HepG2 (cell line): Measurements from ENCODE around the gene RNPEPL1. TPM values are rescaled to one million over a fixed set of nuclear protein-coding genes. Genes with fewer than 3 reads are reported as not detected.

Experiments
- ATF7 ChIP-seq, 2 experiments: fragments of 450-650 bp in 1 of 2; sonication (generic) in 1 of 2; formaldehyde crosslinking in 1 of 2; IDR thresholded peaks; 2 replicates each; pipeline versions ENCODE4 v1.4.0 to v1.6.1; 2016 to 2020; ENCODE audit warnings: antibody characterized with exemption in 1 of 2, mild to moderate bottlenecking in 1 of 2, missing genetic modification reagents in 1 of 2
- BHLHE40 ChIP-seq: IDR thresholded peaks from 2 replicates; pipeline ENCODE4 v1.6.1; 2011; ENCODE audit warnings: low read length, improper control_type of control experiment
- EZH2 ChIP-seq: conservative IDR thresholded peaks from 2 replicates; pipeline ENCODE4 v1.6.1; 2012; ENCODE audit warnings: mild to moderate bottlenecking, low read depth, low read length, moderate library complexity
- GABPB1 ChIP-seq: IDR thresholded peaks from 2 replicates; pipeline ENCODE4 v1.6.1; 2016; ENCODE audit warnings: mild to moderate bottlenecking, missing genetic modification reagents, moderate library complexity, missing compliant biosample characterization
- GATAD1 ChIP-seq: IDR thresholded peaks from 2 replicates; pipeline ENCODE4 v1.6.1; 2016; ENCODE audit warnings: missing genetic modification reagents, missing compliant biosample characterization
- GPBP1L1 ChIP-seq: sonication (generic); formaldehyde crosslinking; IDR thresholded peaks from 2 replicates; pipeline ENCODE4 v1.5.0; 2020; ENCODE audit warnings: mild to moderate bottlenecking, missing genetic modification reagents
- JUNB ChIP-seq: sonication (generic); formaldehyde crosslinking; IDR thresholded peaks from 2 replicates; pipeline ENCODE4 v1.8.0; 2022; ENCODE audit warnings: missing genetic modification reagents, mild to moderate bottlenecking, borderline replicate concordance
- KMT2A ChIP-seq: sonication (generic); formaldehyde crosslinking; IDR thresholded peaks from 2 replicates; pipeline ENCODE4 v1.4.0; 2020; ENCODE audit warnings: missing genetic modification reagents
- PAWR ChIP-seq: sonication (generic); formaldehyde crosslinking; IDR thresholded peaks from 2 replicates; pipeline ENCODE4 v1.4.0; 2020; ENCODE audit warnings: missing genetic modification reagents, mild to moderate bottlenecking, borderline replicate concordance
- ZC3H13 ChIP-seq: sonication (generic); formaldehyde crosslinking; IDR thresholded peaks from 2 replicates; pipeline ENCODE4 v1.8.1; 2023; ENCODE audit warnings: mild to moderate bottlenecking, missing genetic modification reagents, moderate library complexity
- ZKSCAN8 ChIP-seq: IDR thresholded peaks from 2 replicates; pipeline ENCODE4 v1.6.1; 2016; ENCODE audit warnings: borderline replicate concordance, missing genetic modification reagents, missing compliant biosample characterization
- ZNF383 ChIP-seq: sonication (generic); formaldehyde crosslinking; IDR thresholded peaks from 2 replicates; pipeline ENCODE4 v1.4.0; 2020; ENCODE audit warnings: missing genetic modification reagents, mild to moderate bottlenecking, borderline replicate concordance
- ZNF556 ChIP-seq: sonication (generic); formaldehyde crosslinking; IDR thresholded peaks from 2 replicates; pipeline ENCODE4 v1.4.0; 2020; ENCODE audit warnings: mild to moderate bottlenecking, missing genetic modification reagents, borderline replicate concordance
- polyA plus RNA-seq, 8 experiments: library from polyadenylated mRNA; depleted of rRNA in 3 of 8; stranded (reverse) in 7 of 8; unstranded in 1 of 8; fragments of >200 nt; fragmentation: Illumina TruSeq in 4 of 8; extraction: Trizol in 4 of 8; gene quantifications; 2 replicates each; pipeline versions ENCODE4 v1.2.1 to v1.2.3, GENCODE V29; 2011 to 2016; ENCODE audit warnings: low read depth in 4 of 8, missing spikeins in 1 of 8, mixed read lengths in 1 of 8; ENCODE audit not compliant: insufficient read depth in 1 of 8
- total RNA-seq, 5 experiments: library from RNA; depleted of rRNA; stranded (reverse); fragments of >200 nt; fragmentation: Illumina TruSeq; extraction: Trizol; gene quantifications; 2 replicates each; pipeline ENCODE4 v1.2.3, GENCODE V29; 2016; ENCODE audit warnings: low read depth in 1 of 5
- TF ChIP-seq, protein P1 (sequence below): sonication (generic); formaldehyde crosslinking; conservative IDR thresholded peaks from 2 replicates; pipeline ENCODE4 v1.8.0; 2022; ENCODE audit warnings: mild to moderate bottlenecking, moderate library complexity, missing genetic modification reagents
- TF ChIP-seq, protein P2 (sequence below): IDR thresholded peaks from 2 replicates; pipeline ENCODE4 v1.6.1; 2018; ENCODE audit warnings: missing genetic modification reagents
- TF ChIP-seq, protein P3 (sequence below): sonication (generic); formaldehyde crosslinking; IDR thresholded peaks from 2 replicates; pipeline ENCODE4 v1.5.0; 2020; ENCODE audit warnings: mild to moderate bottlenecking, missing genetic modification reagents, borderline replicate concordance

RNPEPL1 gene
- total and polyA plus RNA-seq, 2 of the 13 experiments (the other 11 are each of a cell fraction or from before 2014, with no cell fraction given): 13.0 to 18.0 TPM

DNA sequence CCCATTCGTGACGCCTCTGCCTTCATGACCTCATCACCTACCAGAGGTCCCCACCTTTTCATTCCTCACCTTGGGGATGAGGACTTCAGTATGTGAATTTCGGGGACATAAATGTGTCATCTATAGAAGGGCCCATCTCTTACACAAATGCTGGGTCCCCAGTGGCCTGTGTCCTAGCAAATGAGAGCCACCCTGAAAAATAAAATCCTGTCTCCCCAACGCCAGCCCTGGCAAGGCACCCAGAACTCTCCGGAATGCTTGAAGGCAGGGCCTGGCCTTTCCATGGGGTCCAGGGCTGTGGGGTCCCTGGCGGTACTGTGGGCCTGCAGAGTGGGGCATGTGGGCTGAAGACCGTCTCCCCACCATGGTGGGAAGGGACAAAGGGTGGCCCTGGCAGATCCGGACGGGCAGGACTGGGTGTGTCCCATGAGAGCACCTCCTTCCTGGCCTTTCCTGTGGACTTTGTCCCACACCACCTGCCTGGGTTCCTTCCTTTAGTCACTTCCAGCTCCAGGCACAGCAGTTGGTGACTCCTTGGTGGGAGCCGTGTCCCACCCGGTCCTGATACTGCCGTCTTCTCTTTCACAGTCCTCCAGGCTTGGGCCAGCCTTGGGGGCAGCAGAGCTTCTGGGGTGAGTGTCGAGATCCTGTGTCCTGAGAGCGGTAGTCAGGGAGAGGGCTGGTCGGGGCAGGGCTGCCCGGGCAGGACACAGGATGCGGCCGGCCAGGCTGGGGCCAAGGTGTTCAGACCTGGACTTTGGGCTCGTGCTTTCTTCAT, 36.8 kb downstream of the RNPEPL1 start (continued):
- TF ChIP-seq GPBP1L1 (CRISPR knock-in tag) (no peak), PAWR (CRISPR knock-in tag) (0 out of 2 replicates have a peak, but pooled peaks have one; percentile 25), GABPB1 (CRISPR knock-in tag) (peak; percentile 78), ZNF383 (CRISPR knock-in tag) (peak; percentile 83; the same call in 1 of the 2 replicates), JUNB (CRISPR knock-in tag) (no peak), ZC3H13 (CRISPR knock-in tag) (peak; percentile 83; the same call in 1 of the 2 replicates), KMT2A (peak; percentile 60; the same call in 1 of the 2 replicates), EZH2 (no peak), ATF7 (IDR thresholded peaks at IDR 0.05) (no peak; the same call in 1 of the 2 replicates), ATF7 (CRISPR knock-in tag; IDR thresholded peaks at IDR 0.05) (0 out of 2 replicates have a peak, but pooled peaks have one; percentile 53), BHLHE40 (no peak), ZNF556 (CRISPR knock-in tag) (0 out of 2 replicates have a peak, but pooled peaks have one; percentile 83), ZKSCAN8 (CRISPR knock-in tag) (peak; percentile 64; the same call in 1 of the 2 replicates), GATAD1 (CRISPR knock-in tag) (peak; percentile 51; the same call in 1 of the 2 replicates)
- TF ChIP-seq, protein P1, sequence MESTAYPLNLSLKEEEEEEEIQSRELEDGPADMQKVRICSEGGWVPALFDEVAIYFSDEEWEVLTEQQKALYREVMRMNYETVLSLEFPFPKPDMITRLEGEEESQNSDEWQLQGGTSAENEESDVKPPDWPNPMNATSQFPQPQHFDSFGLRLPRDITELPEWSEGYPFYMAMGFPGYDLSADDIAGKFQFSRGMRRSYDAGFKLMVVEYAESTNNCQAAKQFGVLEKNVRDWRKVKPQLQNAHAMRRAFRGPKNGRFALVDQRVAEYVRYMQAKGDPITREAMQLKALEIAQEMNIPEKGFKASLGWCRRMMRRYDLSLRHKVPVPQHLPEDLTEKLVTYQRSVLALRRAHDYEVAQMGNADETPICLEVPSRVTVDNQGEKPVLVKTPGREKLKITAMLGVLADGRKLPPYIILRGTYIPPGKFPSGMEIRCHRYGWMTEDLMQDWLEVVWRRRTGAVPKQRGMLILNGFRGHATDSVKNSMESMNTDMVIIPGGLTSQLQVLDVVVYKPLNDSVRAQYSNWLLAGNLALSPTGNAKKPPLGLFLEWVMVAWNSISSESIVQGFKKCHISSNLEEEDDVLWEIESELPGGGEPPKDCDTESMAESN: peak; percentile 71; the same call in 1 of the 2 replicates
- TF ChIP-seq, protein P2, sequence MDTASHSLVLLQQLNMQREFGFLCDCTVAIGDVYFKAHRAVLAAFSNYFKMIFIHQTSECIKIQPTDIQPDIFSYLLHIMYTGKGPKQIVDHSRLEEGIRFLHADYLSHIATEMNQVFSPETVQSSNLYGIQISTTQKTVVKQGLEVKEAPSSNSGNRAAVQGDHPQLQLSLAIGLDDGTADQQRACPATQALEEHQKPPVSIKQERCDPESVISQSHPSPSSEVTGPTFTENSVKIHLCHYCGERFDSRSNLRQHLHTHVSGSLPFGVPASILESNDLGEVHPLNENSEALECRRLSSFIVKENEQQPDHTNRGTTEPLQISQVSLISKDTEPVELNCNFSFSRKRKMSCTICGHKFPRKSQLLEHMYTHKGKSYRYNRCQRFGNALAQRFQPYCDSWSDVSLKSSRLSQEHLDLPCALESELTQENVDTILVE (CRISPR knock-in tag): 0 out of 2 replicates have a peak, but pooled peaks have one; percentile 46
- TF ChIP-seq, protein P3, sequence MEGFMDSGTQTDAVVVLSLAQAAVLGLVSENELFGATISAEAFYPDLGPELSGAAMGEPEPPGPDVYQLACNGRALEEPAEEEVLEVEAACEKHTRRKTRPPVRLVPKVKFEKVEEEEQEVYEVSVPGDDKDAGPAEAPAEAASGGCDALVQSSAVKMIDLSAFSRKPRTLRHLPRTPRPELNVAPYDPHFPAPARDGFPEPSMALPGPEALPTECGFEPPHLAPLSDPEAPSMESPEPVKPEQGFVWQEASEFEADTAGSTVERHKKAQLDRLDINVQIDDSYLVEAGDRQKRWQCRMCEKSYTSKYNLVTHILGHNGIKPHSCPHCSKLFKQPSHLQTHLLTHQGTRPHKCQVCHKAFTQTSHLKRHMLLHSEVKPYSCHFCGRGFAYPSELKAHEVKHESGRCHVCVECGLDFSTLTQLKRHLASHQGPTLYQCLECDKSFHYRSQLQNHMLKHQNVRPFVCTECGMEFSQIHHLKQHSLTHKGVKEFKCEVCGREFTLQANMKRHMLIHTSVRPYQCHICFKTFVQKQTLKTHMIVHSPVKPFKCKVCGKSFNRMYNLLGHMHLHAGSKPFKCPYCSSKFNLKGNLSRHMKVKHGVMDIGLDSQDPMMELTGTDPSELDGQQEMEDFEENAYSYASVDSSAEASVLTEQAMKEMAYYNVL: peak; percentile 29; the same call in 1 of the 2 replicates
- TF ChIP-seq, all 625 proteins: peak for 219
